GM18867 (cell line): ENCODE measurements around the gene ATRN.

Experiments
- ATAC-seq: cut with Tn5 transposase; IDR thresholded peaks from one replicate; pipeline ENCODE4 v1.9.1; 2021; ENCODE audit warnings: mild to moderate bottlenecking, moderate library complexity; ENCODE audit not compliant: unreplicated experiment

ATRN gene

DNA sequence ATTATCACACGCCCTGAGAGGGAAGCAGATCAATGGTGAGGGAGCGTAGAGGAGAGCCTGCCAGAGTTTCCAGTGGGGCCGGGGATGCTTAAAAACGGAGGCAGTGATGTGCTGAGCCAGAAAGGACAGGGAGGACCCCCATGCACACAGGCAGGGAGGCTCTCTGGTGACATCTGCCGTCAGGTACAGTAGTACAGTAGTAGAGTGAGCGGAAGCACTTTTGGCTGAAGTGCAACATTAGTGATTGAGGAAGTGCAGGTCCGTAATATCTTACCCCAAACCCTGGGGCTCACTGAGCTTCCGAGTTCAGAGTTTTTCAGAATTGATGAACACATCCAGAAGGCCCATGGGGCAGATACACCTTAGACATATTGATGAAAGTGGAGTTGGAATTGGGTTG lies 150.3 kb downstream of the ATRN start:
- ATAC-seq = no peak

DNA sequence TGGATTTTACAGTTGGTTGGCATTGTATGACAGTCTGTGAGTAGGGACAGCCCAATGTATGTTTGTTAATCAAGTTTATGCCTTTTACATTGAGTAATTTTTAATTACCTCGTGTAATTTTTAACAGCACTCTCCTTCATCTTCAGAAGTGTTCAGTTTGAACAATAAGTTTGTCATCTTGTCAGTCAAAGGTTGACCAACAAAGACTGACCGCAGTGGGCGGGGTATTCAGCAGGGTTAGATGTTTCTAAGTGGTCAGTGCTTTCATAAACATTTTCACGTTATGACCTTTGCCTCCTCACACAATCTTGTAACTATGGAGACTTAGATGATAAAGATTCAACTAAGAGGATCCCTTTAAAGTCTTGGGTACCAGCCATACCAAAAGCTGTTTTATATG lies 151.6 kb downstream of the ATRN start:
- no peak for ATAC-seq

DNA sequence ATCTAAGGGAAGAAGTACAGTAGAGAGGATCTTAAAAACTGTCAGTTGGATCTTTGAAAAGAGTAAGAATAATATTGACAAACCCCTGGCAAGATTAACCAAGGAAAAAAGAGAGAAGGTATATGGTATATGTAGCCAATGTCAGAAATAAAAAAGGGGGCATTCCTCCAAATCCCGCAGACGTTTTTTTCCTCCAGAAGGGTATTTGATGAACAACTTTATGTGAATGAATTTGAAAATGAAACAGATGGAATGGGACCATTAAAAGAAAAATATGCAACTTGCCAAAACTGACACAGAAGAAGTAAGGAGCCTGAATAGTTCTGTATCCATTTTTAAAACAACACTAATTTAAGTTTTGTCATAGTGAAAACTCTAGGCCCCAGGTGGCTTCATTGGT lies 156.7 kb downstream of the ATRN start:
- ATAC-seq = no peak

DNA sequence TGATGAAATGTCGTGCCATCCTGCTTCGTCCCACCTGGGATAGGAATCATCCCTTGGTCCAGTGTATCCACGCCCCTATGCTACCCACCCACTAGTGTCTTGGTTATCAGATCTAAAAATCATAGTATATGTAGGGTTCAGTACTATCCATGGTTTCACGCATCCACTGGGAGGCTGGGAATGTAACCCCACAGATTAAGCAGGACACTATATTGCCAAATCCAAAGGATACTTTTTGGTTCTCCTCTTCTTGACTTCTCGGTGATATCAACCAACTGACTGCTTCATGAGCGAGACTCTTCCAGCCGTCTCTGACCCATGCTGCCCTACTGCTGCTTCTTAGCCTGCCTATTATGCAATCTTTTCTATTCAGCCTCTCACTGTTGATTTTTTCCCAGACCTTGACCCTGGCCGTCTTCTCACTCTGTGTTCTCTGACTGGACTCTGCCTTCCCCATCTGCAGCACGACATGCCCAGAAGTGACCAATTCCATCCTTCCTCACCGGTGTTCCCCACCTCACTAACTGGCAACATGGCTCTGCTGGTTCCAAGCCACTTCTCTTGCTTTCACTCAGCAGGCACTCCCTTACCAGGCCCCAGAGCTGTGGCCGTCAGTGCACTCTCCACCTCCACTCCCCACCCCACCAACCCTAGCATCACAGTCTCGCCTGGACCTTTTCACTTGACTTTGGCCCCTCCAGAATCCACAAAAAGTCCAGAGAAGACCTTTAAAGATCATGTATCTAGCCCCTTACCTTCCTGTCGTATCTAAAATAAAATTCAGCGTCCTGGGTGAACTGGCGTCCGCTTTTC lies 157.9 kb downstream of the ATRN start:
- ATAC-seq = no peak

DNA sequence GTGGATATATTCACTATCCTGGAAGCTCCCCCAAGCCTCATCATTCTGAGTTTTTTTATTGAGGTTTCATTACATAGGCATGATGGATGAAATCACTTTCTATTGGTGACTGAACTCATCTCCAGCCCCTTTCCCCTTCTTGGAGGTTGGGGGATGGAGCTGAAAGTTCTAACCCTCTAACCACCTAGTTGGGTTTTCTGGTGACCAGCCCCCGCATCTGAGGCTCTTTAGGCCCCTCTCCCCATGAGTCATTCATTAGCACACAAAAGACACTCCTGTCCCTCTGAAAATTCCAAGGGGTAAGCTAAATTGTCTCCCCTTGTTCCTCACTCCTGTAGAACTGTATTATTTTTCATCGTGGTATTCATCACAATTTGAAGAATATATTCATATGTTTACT lies 159.1 kb downstream of the ATRN start:
- ATAC-seq = no peak

DNA sequence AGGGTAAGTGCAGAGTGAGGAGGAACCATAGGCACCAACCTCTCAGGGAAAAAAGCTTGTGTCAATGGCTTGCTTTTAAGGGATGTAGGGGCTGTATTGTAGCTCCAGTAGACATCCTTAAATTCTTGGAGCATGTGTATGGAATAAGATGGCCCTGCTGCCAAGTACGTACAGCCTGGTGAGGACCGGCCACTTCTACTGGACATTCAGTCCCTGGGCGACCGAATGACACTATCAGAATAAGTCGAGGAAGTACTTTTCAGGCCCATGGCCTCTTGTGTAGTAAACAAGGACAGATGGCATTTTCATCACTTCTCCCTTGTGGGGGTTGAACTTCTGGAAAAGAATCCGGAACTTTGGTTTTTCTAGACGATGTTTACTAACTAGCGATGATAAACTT lies 159.6 kb downstream of the ATRN start:
- ATAC-seq = no peak

DNA sequence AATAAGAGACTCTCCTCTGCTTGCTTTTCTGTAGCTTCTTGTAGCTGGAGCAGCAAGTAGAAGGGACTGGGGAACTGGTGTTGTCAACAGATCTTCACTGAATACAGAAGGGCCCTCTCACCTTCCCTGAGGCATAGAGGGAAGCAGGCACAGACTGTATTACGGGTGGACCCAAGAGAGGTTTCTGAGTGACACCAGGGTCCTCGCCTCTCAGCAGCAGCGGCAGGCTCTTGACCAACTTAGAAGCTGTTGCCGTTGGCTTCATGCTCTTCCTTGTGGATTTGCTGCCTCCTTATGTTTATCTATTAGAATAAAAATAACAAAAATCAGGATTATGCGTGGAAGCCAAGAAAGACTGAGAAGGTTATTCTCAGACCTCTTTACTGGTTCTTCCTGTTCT lies 160.7 kb downstream of the ATRN start:
- ATAC-seq = no peak

DNA sequence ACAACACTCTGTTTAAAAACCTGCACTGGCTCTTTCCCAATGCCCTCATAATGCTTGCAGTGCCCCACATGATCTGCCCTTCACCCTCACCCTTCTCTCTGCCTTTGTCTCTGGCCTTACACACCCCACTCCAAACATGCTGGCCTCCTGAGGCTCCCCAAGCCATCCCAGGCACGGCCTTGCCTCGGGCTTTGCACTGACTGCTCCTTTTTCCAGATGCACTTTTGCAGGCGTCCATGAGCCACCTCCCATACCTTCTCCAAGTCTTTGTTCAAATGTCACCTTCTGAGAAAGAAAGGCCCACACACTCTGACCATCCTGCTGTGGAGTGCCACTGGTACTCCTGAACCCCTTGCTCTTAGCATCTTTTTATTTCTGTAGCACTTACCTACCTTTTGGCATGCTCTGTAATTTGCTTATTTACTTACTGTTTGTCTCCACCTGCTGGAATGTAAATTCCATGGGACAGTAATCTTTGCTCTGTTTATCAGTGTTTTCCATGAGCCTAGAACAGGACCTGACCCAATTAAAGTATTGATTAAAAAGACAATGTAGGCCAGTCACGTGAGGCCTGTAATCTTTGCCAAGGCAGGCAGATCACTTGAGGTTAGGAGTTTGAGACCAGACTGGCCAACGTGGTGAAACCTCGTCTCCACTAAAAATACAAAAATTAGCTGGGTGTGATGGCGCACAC lies 161.6 kb downstream of the ATRN start:
- no peak for ATAC-seq

DNA sequence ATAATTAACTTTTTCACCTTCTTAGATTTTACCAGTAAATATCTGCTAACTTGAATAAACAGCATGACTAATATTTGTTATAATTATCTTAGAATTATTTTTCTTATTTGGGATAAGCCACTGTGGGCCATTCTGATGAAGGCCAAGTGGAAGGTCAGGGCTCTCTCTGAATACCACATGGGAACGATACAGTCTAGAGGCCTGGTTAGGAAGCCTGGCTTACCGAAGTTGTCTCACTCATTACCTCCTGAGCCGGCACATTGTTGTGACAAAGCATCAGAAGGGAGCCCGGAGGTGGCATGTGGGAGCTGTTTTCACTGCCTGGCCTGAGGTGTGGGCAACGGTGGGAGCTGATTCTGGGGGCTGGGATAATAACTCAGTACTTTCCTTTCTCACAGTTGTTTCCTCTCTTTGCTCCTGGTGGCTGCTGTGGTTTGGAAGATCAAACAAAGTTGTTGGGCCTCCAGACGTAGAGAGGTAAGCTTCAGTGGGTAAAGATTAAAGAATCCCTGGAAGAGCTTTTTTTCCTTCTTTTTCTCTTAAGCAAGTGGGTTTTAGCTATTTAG lies 163.2 kb downstream of the ATRN start:
- ATAC-seq = no peak

DNA sequence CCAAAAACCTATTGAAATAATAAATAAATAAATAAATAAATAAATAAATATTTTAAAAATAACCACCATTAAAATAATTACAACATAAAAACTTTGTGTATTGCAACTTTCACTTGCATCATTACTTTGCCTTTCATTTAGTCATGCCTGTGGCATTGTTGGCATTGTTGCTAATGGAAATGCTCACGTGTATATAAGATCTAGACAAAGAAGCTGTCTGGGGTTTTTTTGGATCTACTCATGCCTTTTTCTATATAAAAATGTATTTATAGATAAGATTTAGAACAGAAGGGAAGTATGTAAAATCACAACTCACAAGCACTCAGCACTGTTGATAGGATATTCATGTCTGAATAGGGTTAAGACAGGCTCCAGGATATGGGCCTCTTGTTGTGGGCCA lies 164.5 kb downstream of the ATRN start:
- no peak for ATAC-seq

DNA sequence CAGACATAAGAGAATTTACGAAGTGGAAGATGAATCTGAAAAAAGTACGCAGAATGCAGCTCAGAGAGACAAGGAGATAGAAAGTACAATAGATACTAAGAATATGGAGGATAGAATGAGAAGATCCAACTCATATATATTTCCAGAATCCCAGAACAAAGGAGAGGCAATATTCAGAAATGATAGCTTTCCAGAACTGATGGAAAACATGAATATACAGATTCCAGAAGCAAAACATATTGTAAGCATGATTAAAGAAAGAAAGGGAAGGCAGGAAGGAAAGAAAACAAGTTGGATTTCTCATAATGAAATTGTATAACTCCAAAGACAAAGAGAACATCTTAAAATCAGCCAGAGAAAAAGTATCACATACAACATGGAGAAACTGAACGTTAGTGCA lies 169.4 kb downstream of the ATRN start:
- ATAC-seq = no peak

DNA sequence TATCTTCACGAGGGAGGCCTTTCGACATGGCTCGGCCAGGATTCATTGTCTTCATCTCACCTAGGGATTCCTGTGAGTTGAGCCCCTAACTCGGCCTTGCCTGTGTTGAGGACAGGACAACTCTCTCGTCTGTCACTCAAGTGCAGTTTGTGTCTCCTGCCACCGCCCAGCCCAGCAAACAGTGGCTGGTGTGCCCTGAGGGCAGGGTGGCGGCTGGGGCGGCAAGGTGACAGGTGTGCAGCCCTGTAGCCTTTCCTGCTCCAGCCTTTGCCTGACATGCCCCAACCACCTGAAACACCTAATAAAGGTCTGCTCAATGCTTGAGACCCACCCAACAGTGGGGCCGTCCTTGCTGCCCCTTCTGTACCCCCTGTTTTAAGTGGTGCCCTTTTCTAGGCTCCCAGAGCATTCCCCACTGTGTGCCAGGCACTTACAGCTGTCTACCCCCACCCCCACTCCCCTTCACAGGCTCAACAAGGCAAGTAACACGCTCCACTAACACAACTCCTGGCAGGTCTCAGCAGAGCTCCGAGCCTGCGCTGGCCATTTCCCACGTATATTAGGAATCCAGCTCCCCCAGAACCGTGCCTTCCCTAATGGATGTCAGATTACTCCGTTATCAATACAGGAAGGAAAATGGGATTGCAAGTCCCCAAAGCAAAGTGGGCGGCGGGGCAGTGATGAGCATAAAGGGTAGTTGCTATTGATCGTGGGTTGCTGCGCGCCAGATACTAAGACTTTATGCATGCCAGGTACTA lies 174.7 kb downstream of the ATRN start:
- ATAC-seq = no peak

DNA sequence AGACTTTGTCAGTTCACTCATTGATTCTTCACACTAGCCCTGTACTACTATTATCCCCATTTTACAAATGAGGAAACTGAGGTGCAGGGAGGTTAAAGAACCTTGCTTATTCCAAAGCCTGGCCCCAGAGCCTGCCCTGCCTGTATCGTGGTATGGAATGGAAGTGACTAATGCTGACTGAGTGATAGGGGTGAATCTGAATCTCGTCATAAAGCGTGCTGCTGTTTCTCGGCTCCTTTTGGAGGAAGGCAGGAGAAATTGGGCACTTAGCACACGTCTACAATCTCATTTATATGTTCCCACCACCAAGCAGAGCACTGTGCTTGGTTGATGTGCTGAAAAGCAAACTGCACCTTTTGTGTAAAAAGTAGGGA lies 175.2 kb downstream of the ATRN start:
- no peak for ATAC-seq

DNA sequence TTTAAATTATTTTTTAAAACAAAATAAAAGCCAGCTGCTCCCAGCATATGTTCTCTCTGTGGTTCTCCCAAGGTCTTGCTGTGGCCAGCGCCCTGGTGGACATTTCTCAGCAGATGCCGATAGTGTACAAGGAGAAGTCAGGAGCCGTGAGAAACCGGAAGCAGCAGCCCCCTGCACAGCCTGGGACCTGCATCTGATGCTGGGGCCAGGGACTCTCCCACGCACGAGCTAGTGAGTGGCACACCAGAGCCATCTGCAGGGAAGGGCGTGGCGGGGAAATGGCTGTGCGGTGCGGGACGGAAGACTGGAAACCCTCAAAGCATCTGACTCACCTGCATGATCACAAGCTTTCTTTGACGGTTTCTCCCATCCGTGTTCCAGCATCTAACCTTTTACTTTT lies 175.8 kb downstream of the ATRN start:
- no peak for ATAC-seq

DNA sequence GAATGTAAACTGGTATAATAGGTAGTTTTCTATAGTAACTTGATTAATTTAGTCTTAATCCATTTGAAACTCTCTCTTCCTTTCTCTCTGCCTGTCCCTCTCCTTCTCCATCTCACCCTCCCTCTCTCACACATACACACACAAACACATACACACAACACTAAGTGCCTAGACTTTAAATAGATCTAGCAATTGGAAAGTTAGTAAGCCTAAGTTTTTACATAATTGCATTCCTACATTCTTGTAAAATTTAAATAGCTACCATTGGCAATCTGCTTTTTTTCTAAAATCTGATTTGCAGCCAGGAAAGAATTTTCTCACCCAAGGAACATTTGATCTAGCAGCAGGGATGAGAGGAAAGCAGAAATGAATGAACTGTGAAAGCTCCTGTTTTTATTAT lies 176.7 kb downstream of the ATRN start:
- no peak for ATAC-seq

DNA sequence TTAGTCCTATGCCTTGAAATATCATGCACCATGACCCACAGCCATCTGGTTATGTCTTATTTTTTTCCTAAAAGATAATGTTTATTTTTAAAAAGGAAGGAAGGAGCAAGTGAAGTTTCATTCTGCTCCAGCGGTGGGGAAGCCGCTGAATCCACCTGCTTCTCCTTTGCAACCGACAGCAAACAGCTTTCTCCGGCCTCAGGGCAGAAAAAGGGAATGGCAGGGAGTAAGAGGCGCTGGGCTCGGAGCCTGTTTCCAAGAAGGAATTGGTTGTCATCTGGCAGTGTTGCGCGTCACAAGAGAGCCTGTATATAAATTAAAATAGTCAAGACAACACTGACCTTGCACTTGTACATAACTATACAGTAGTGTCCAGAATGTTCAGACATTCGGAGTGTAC lies 178.1 kb downstream of the ATRN start:
- ATAC-seq = no peak

DNA sequence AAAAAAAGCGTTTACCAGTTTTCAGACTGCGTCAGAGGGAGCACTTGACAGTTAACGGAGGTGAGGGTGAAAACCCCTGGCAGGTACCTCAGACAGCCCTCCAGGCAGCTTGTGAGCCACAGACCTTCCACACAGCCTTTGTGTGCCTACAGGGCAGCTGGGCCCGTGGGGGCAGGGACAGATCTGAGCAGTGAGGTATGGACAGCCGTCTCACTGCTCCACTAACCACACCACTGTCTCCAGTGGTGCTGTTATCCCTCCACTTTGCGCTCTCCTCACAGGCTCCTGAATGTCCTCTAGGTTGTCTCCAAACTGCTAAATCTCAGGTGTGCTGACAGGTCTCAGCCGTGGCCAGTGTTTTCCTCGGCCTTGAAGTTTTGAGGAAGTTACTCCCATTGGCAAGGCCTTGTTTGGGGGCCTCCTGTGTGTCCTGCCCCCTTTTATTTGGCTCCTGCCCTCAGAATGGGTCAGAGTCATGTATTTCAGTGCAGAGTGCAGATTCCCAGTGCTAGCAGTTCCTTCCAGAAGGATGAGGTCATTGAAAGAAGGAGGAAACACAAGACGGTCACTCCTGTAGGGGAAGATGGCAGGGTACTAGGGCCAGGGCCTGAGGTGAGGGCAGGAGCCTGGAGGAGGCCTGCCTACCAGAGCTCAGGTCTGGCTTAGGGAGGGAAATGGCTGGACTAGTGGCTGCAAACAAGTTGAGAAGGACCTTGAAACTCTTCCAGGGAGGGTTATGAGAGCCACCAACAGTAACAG lies 180.6 kb downstream of the ATRN start:
- ATAC-seq = no peak

DNA sequence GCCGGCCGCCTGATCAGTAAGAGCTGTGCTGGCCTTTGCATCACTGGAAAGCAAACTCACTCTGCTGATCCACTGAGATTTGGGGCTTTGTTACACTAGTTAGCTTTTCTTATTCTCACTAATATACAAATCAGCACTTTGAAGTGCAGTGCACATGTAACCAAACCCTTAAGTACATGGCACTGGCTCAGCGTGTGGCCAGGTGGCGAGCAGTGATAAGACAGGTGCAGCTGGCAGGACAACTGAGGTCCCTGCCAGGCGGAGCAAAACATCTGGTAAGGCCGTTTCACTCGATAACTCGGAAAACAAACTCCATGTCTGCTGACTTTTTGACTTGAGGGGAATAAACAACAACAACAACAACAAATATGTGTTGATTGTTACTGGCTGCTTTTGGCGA lies 181.4 kb downstream of the ATRN start:
- ATAC-seq = no peak

DNA sequence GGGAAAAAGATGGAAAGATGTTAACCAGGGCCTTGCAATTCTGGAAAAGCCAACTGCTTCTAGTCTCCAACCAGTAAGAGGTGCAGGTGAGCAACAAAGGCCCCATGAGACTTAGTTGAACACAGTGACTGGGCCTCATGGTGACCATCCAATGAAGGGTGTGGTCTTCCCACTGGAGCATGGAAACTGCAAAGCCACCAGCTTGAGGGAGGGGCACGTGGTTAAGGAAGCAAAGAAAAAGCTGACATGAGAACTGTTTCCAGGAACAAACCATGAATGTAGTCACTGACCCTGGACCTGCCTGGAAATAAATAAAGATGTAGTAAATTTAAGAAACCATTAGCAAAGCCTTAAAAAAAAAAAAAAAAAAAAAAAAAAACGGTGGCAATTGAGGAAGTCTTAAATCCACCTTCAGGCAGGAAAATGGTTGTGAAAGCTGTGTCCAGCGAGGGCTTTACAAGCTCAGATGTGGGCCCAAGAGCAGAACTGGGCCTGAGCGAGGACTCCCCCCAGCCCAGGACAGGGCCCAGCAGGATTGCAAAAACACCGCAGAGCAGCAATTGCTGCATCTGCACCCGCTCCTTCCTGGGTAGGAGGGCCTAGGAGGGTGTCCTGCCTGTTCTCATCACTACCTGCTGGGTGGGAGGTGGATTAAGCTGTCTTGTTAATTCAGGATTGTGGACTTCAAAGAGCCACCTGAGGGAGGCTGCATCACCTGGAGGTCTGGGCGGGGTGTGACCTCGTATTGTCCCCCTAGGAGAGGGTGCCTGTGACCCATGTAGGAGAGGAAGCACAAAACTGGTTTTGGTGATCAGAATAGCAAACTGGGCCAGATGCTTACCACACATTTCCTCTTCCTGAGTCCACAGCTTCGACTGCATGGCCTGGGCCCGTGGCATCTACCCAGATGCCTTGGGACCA lies 182.1 kb downstream of the ATRN start:
- ATAC-seq = no peak

DNA sequence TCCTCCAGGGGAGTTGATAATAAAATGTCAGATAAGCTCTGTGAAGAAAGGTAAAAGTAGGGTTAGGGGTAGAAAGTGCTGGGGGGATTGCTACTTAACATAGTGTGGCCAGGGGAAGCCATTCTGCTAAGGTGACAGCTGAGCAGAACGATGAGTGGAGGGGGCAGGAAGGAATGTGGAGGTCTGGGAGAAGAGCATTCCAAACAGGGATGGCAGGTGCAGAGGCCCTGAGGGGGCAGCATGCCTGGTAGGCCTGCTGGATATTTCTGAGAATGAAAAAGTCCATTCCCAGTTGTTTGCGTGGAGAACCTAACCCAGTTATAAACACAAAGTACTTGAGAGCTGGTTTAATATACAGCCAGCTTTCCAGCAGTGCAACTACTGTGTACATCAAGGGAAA lies 183.1 kb downstream of the ATRN start:
- no peak for ATAC-seq
